Measurements from ENCODE around the gene RPS18. TPM values are rescaled to one million over a fixed set of nuclear protein-coding genes. Genes with fewer than 3 reads are reported as not detected.

The RPS18 gene
- total and polyA plus RNA-seq, 2 of the 13 experiments (the other 11 are each of a cell fraction or from before 2014, with no cell fraction given): 3,896 to 5,806 TPM

DNA sequence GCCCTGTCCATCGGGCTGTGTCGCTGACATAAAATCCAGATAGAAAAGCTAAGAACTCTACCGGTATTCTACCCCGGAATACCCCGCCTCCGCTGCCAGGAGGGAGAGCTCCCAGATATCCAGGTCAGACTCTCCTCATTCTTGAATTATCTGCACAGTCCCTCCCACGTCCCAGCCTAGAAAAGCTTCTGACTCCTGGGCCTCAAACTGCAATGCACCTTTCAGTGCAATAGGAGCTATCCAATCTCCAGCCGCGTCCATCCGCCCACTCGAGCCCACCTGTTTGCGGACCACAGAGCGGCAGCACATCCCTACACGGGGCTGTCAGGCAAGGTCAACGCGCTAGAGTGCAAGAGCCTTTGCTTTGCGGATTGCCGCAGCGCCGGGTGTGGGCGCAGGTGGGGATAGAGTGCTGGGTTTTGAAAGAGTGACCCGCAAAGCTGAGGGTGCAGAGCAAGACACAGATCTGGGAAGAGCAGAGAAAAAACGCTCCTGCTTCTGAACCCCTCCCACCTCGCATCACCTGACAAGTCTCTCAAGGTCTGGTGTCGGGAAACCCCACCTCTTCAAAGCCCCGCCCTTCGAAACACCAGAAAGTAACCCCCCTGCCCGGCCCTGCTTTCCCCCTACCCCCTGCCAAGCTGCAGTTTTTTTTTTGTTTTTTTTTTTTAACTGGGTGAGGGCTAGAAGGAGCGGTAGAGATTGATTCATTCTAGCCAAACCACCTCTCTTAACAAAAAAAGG is 40.7 kb downstream of the RPS18 start (continued):
- TF ChIP-seq, protein P1, sequence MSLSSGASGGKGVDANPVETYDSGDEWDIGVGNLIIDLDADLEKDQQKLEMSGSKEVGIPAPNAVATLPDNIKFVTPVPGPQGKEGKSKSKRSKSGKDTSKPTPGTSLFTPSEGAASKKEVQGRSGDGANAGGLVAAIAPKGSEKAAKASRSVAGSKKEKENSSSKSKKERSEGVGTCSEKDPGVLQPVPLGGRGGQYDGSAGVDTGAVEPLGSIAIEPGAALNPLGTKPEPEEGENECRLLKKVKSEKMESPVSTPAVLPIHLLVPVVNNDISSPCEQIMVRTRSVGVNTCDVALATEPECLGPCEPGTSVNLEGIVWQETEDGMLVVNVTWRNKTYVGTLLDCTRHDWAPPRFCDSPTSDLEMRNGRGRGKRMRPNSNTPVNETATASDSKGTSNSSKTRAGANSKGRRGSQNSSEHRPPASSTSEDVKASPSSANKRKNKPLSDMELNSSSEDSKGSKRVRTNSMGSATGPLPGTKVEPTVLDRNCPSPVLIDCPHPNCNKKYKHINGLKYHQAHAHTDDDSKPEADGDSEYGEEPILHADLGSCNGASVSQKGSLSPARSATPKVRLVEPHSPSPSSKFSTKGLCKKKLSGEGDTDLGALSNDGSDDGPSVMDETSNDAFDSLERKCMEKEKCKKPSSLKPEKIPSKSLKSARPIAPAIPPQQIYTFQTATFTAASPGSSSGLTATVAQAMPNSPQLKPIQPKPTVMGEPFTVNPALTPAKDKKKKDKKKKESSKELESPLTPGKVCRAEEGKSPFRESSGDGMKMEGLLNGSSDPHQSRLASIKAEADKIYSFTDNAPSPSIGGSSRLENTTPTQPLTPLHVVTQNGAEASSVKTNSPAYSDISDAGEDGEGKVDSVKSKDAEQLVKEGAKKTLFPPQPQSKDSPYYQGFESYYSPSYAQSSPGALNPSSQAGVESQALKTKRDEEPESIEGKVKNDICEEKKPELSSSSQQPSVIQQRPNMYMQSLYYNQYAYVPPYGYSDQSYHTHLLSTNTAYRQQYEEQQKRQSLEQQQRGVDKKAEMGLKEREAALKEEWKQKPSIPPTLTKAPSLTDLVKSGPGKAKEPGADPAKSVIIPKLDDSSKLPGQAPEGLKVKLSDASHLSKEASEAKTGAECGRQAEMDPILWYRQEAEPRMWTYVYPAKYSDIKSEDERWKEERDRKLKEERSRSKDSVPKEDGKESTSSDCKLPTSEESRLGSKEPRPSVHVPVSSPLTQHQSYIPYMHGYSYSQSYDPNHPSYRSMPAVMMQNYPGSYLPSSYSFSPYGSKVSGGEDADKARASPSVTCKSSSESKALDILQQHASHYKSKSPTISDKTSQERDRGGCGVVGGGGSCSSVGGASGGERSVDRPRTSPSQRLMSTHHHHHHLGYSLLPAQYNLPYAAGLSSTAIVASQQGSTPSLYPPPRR (CRISPR knock-in tag; IDR thresholded peaks at IDR 0.05; ENCODE audit: borderline replicate concordance): no peak
- TF ChIP-seq, protein P2, sequence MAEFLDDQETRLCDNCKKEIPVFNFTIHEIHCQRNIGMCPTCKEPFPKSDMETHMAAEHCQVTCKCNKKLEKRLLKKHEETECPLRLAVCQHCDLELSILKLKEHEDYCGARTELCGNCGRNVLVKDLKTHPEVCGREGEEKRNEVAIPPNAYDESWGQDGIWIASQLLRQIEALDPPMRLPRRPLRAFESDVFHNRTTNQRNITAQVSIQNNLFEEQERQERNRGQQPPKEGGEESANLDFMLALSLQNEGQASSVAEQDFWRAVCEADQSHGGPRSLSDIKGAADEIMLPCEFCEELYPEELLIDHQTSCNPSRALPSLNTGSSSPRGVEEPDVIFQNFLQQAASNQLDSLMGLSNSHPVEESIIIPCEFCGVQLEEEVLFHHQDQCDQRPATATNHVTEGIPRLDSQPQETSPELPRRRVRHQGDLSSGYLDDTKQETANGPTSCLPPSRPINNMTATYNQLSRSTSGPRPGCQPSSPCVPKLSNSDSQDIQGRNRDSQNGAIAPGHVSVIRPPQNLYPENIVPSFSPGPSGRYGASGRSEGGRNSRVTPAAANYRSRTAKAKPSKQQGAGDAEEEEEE (CRISPR knock-in tag; IDR thresholded peaks at IDR 0.05; ENCODE audit: borderline replicate concordance): 0 out of 2 replicates have a peak, but pooled peaks have one; percentile 0
- TF ChIP-seq, protein P3, sequence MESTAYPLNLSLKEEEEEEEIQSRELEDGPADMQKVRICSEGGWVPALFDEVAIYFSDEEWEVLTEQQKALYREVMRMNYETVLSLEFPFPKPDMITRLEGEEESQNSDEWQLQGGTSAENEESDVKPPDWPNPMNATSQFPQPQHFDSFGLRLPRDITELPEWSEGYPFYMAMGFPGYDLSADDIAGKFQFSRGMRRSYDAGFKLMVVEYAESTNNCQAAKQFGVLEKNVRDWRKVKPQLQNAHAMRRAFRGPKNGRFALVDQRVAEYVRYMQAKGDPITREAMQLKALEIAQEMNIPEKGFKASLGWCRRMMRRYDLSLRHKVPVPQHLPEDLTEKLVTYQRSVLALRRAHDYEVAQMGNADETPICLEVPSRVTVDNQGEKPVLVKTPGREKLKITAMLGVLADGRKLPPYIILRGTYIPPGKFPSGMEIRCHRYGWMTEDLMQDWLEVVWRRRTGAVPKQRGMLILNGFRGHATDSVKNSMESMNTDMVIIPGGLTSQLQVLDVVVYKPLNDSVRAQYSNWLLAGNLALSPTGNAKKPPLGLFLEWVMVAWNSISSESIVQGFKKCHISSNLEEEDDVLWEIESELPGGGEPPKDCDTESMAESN (CRISPR knock-in tag; conservative IDR thresholded peaks at IDR 0.05): no peak
- TF ChIP-seq SMAD9 (CRISPR knock-in tag; IDR thresholded peaks at IDR 0.05) (no peak), ZNF598 (CRISPR knock-in tag; IDR thresholded peaks at IDR 0.05; ENCODE audit: borderline replicate concordance) (peak; percentile 44; the same call in 1 of the 2 replicates), HNRNPK (IDR thresholded peaks at IDR 0.05; ENCODE audit: low read depth, low read length, poor library complexity, severe bottlenecking) (no peak), RXRB (CRISPR knock-in tag; IDR thresholded peaks at IDR 0.05; ENCODE audit: borderline replicate concordance) (peak; percentile 86), ARHGAP35 (CRISPR knock-in tag; IDR thresholded peaks at IDR 0.05; ENCODE audit: borderline replicate concordance) (no peak)
- TF ChIP-seq, protein P4, sequence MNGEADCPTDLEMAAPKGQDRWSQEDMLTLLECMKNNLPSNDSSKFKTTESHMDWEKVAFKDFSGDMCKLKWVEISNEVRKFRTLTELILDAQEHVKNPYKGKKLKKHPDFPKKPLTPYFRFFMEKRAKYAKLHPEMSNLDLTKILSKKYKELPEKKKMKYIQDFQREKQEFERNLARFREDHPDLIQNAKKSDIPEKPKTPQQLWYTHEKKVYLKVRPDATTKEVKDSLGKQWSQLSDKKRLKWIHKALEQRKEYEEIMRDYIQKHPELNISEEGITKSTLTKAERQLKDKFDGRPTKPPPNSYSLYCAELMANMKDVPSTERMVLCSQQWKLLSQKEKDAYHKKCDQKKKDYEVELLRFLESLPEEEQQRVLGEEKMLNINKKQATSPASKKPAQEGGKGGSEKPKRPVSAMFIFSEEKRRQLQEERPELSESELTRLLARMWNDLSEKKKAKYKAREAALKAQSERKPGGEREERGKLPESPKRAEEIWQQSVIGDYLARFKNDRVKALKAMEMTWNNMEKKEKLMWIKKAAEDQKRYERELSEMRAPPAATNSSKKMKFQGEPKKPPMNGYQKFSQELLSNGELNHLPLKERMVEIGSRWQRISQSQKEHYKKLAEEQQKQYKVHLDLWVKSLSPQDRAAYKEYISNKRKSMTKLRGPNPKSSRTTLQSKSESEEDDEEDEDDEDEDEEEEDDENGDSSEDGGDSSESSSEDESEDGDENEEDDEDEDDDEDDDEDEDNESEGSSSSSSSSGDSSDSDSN (CRISPR knock-in tag; IDR thresholded peaks at IDR 0.05): peak; percentile 48; the same call in 1 of the 2 replicates
- TF ChIP-seq, protein P5, sequence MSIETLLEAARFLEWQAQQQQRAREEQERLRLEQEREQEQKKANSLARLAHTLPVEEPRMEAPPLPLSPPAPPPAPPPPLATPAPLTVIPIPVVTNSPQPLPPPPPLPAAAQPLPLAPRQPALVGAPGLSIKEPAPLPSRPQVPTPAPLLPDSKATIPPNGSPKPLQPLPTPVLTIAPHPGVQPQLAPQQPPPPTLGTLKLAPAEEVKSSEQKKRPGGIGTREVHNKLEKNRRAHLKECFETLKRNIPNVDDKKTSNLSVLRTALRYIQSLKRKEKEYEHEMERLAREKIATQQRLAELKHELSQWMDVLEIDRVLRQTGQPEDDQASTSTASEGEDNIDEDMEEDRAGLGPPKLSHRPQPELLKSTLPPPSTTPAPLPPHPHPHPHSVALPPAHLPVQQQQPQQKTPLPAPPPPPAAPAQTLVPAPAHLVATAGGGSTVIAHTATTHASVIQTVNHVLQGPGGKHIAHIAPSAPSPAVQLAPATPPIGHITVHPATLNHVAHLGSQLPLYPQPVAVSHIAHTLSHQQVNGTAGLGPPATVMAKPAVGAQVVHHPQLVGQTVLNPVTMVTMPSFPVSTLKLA (IDR thresholded peaks at IDR 0.05): 0 out of 2 replicates have a peak, but pooled peaks have one; percentile 2

Data from HepG2 (cell line).